ENCODE results near the gene NVL.
A peak's percentile ranks its signal among the peaks of the same experiment; 100 is the strongest.

Gene NVL

GRCh38 chr1:224333309-224333926 lies 3.4 kb upstream of the NVL start:
- Histone ChIP-seq H3K9me3 (ENCODE audit: low read length) (0 out of 2 replicates have a peak, but pooled peaks cover 3% of the 10 kb centered on the region), H3K9ac (ENCODE audit: low read length) (no peak overlapping the region), H3K4me2 (ENCODE audit: low read length) (no peak overlapping the region), H3K27ac (ENCODE audit: low read depth, low read length, poor library complexity, severe bottlenecking) (no peak overlapping the region), H3K79me2 (ENCODE audit: insufficient read depth, low read length) (peaks cover 14% of the 10 kb centered on the region), H3K9me2 (ENCODE audit: low read depth, low read length) (no peaks in the 10 kb centered on the region), H2AFZ (ENCODE audit: low read length) (no peak overlapping the region), H3K4me3 (ENCODE audit: low read depth, low read length, poor library complexity, severe bottlenecking) (no peak overlapping the region), H3F3A (ENCODE audit: insufficient read depth, low read length) (no peaks in the 10 kb centered on the region), H3K27me3 (ENCODE audit: insufficient read depth, low read length) (no peaks in the 10 kb centered on the region; the same call in 1 of the 2 replicates), H4K20me1 (ENCODE audit: insufficient read depth, low read length) (no peaks in the 10 kb centered on the region), H3K4me1 (ENCODE audit: insufficient read depth, low read length, severe bottlenecking) (peaks cover 19% of the 10 kb centered on the region), H3K36me3 (ENCODE audit: insufficient read depth, low read length) (no peaks in the 10 kb centered on the region)
- TF ChIP-seq CTCF (IDR thresholded peaks at IDR 0.05; ENCODE audit: low read length) (peak; percentile 77), EZH2 (IDR thresholded peaks at IDR 0.05; ENCODE audit: borderline replicate concordance, low read length) (no peak)

GRCh38 chr1:224331824-224332223 lies 1.9 kb upstream of the NVL start:
- no peaks in the 10 kb centered on the region for H4K20me1 ChIP-seq (ENCODE audit: insufficient read depth, low read length)
- no peak overlapping the region for H2AFZ ChIP-seq (ENCODE audit: low read length)
- H3K79me2 ChIP-seq (ENCODE audit: insufficient read depth, low read length), result peaks cover 25% of the 10 kb centered on the region
- H3F3A ChIP-seq (ENCODE audit: insufficient read depth, low read length), result no peaks in the 10 kb centered on the region
- TF ChIP-seq CTCF (IDR thresholded peaks at IDR 0.05; ENCODE audit: low read length) (no peak), EZH2 (IDR thresholded peaks at IDR 0.05; ENCODE audit: borderline replicate concordance, low read length) (no peak)
- peaks cover 4% of the 10 kb centered on the region; the same call in 1 of the 2 replicates for H3K36me3 ChIP-seq (ENCODE audit: insufficient read depth, low read length)
- H3K27me3 ChIP-seq (ENCODE audit: insufficient read depth, low read length), result no peaks in the 10 kb centered on the region
- no peak overlapping the region for H3K4me3 ChIP-seq (ENCODE audit: low read depth, low read length, poor library complexity, severe bottlenecking)
- H3K9ac ChIP-seq (ENCODE audit: low read length), result no peak overlapping the region
- no peak overlapping the region for H3K27ac ChIP-seq (ENCODE audit: low read depth, low read length, poor library complexity, severe bottlenecking)
- no peaks in the 10 kb centered on the region for H3K9me2 ChIP-seq (ENCODE audit: low read depth, low read length)
- H3K9me3 ChIP-seq (ENCODE audit: low read length), result no peaks in the 10 kb centered on the region
- no peak overlapping the region for H3K4me2 ChIP-seq (ENCODE audit: low read length)
- peaks cover 28% of the 10 kb centered on the region for H3K4me1 ChIP-seq (ENCODE audit: insufficient read depth, low read length, severe bottlenecking)

GRCh38 chr1:224331326-224331725 lies 1.4 kb upstream of the NVL start:
- Histone ChIP-seq H3K4me2 (ENCODE audit: low read length) (peak overlapping the region; percentile 88; the same call in 1 of the 2 replicates), H3K4me3 (ENCODE audit: low read depth, low read length, poor library complexity, severe bottlenecking) (no peak overlapping the region), H3K9me3 (ENCODE audit: low read length) (no peaks in the 10 kb centered on the region), H3K36me3 (ENCODE audit: insufficient read depth, low read length) (peaks cover 4% of the 10 kb centered on the region; the same call in 1 of the 2 replicates), H3F3A (ENCODE audit: insufficient read depth, low read length) (no peaks in the 10 kb centered on the region), H3K9ac (ENCODE audit: low read length) (peak overlapping the region; percentile 98), H4K20me1 (ENCODE audit: insufficient read depth, low read length) (no peaks in the 10 kb centered on the region), H3K9me2 (ENCODE audit: low read depth, low read length) (no peaks in the 10 kb centered on the region), H3K4me1 (ENCODE audit: insufficient read depth, low read length, severe bottlenecking) (peaks cover 28% of the 10 kb centered on the region), H2AFZ (ENCODE audit: low read length) (no peak overlapping the region), H3K27me3 (ENCODE audit: insufficient read depth, low read length) (no peaks in the 10 kb centered on the region), H3K27ac (ENCODE audit: low read depth, low read length, poor library complexity, severe bottlenecking) (no peak overlapping the region), H3K79me2 (ENCODE audit: insufficient read depth, low read length) (peaks cover 30% of the 10 kb centered on the region)
- TF ChIP-seq EZH2 (IDR thresholded peaks at IDR 0.05; ENCODE audit: borderline replicate concordance, low read length) (no peak), CTCF (IDR thresholded peaks at IDR 0.05; ENCODE audit: low read length) (no peak)

Measured in OCI-LY1 (cell line).